ENCODE measurements around the gene NGF.

Gene NGF

DNA sequence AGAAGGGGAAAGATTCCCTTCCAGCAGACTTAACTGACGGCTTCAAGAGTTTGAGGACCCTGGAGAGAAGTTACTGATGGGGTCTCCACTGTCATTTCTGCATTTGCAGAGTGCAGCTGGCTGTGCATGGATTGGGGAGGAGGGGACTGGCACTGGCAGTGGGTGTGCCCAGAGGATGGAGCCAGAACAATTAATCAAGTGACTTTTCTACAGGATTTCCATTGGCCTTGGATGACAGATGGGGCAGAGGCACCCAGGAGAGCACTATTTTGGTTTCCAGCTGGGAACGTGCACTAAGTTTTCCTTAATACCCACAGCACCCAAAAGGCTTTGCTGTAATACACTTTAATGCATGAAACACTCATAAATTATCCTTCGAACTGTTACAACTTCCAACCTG is 1.3 kb downstream of the NGF start:
- DNase-seq (ENCODE audit: low read depth in 2 of 2) = no peak

DNA sequence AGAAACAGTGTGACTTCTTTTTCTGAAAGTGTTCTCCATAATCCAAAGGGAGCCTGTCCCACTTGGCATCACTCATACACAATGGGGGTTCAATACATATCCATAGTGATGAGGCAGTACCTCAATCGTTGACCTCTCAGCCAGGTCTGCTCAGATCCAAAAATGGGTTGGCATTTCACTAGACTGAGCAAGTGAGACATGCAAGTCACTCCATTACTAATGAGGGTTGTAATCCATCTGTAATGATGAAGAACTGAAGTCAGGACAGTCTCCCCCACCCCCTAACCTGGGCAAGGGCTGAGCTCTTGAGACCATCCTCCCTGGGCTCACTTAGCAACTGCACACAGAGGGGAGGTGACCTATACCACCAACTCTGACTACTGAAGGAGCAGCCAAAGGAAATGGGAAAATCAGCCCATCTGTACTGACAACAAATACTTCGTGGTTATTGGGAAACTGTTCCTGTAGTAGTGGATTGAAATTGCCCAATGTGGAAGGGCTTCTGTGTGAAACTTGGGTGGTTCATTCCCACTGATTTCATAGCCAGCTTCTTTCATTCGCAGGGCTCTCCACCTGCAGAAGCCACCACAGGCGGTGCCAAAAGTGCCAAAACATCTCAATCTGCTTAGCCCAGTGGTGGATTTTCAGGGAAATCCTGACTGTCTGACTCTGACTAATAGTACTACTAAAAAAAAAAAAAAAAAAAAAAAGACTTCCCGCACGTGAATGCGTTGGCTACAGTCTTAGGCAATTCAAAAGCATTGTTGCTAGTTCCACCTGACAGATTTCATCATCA is 5.0 kb downstream of the NGF start:
- no peak for DNase-seq (ENCODE audit: low read depth in 2 of 2)

DNA sequence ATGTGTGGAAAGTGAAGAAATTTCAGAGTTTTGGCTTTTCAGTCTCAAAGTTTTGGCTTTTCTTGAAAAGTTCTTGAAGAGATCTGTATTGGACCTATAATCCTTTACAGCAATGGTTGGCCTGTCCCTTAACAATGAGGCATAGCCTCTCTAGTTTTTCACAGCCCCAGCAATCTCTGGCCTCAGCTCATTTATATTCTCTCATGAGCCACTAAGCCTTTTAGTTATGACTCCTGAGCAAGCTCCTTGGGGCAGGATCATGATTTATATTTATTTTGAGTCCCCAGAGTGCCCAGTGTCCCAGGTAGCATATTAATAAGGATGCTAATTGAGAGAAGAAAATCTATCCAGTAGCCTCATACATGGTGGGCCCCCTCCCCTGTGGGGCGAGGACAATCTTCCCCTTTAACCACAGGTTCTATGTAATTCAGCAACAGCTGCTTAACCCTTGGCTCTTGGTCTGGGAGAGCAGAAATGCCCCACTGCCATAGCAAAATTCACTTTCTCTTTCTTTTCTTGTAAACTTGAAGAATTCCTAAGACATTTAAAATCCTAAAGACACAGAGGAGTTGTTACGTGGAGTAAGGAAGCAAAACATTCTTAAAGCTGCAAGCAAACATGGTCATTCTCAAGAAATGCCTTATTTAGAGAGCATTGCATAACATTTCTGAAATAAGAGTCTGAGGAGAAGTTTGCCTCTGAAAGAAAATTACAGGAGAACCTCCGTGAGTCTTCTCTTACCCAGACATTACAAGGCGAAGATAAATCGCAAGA is 6.3 kb downstream of the NGF start:
- no peak for DNase-seq (ENCODE audit: low read depth in 2 of 2)

GRCh38 chr1:115330480-115331013 is 7.5 kb downstream of the NGF start:
- DNase-seq (ENCODE audit: low read depth in 2 of 2) = no peak

DNA sequence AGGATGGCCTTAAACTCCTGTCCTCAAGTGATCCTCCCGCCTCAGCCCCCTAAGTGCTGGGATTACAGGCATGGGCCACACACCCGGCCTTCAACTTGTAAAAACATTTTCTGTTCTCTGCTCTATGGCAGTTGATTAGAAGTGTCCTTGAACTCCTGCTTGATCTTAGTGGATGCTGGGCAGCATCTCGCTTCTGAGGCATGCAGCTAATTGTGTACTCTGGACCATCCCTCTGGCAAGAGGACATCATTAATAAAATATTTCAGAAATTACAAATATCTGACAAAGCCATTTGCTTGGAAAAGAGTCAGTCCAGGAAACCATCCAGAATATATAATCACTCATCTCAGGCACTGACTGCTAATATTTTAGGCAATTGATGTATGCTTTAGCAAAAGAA is 8.1 kb downstream of the NGF start:
- DNase-seq (ENCODE audit: low read depth in 2 of 2) = no peak

- DNase-seq (ENCODE audit: low read depth in 2 of 2) = no peak
Observed at GRCh38 chr1:115327270-115327669, 10.8 kb downstream of the NGF start.

- no peak for DNase-seq (ENCODE audit: low read depth in 2 of 2)
Observed at GRCh38 chr1:115326419-115326818, 11.6 kb downstream of the NGF start.

DNA sequence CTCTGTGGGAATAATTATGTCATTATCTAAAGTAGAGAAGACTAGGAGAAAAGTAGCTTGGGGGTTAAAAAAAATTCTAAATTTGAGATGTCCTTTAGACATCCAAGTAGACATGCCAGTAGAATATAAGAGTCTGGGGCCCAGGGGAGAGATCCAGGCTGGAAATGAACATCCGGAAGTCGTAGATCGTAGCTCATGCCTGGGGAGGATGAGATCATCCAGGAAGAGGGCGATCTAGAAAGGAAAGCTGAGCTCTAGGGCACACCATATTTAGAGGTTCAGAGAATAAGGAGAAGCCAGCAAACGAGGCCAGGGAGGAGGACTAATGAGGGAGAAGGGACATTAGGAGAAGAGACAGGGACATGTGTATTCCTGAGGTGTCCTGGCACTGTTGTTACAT is 12.2 kb downstream of the NGF start:
- DNase-seq (ENCODE audit: low read depth in 2 of 2) = no peak

- no peak for DNase-seq (ENCODE audit: low read depth in 2 of 2)
Observed at GRCh38 chr1:115324649-115325420, 13.2 kb downstream of the NGF start.

GRCh38 chr1:115323366-115324004 is 14.6 kb downstream of the NGF start:
- no peak for DNase-seq (ENCODE audit: low read depth in 2 of 2)

DNA sequence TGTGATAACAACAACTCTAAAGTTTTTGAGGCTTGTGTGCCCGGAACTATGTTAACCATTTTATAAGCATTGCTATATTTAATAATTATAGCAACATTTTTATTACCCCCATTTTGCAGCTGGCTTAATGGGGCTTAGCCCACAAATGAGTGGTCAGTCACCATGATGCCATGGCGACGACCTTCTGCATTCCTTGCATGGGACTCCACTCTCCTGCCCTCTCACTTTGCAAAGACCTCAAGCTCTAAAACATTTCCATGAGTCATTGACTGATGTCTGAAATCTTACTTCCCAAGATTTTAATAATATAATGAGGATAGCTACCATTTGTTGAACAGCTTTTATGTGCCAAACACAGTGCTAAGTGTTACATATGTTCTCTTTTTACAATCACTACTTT is 15.4 kb downstream of the NGF start:
- no peak for DNase-seq (ENCODE audit: low read depth in 2 of 2)

DNA sequence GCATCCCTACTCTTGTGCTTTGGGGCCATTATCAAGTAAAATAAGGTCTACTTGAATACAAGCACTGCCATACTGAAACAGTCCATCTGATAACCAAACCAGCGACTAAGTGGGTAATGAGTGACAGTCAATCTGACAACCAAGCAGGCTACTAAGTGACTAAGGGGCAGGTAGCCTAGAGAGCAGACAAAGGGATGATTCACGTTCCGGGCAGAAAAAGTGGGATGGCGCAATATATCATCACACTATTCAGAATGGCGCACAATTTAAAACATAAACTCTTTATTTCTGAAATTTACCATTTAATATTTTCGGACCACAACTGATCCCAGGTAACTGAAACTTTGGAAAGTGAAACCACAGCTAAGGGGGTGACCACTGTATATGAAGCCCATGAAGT is 17.7 kb downstream of the NGF start:
- no peak for DNase-seq (ENCODE audit: low read depth in 2 of 2)

DNA sequence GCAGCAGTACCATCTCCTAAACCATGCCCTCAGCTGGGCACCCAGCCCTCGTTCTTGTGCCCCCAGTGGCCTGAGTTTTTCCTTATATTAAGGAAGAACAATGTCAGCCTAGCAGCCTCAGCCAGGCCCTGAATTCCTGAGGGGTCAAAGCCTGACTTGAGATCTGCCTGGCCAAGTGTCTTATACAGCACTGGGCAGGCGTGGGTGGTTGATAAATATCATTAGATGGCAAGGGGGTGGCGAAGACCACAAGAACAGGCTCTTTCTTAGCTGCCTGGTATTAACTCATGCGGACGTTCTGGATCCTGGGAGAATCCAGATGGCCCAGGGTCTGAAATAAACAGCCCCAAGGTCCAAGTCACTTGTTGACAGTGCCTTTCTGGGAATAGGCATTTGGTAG is 18.3 kb downstream of the NGF start:
- DNase-seq (ENCODE audit: low read depth in 2 of 2) = no peak

DNA sequence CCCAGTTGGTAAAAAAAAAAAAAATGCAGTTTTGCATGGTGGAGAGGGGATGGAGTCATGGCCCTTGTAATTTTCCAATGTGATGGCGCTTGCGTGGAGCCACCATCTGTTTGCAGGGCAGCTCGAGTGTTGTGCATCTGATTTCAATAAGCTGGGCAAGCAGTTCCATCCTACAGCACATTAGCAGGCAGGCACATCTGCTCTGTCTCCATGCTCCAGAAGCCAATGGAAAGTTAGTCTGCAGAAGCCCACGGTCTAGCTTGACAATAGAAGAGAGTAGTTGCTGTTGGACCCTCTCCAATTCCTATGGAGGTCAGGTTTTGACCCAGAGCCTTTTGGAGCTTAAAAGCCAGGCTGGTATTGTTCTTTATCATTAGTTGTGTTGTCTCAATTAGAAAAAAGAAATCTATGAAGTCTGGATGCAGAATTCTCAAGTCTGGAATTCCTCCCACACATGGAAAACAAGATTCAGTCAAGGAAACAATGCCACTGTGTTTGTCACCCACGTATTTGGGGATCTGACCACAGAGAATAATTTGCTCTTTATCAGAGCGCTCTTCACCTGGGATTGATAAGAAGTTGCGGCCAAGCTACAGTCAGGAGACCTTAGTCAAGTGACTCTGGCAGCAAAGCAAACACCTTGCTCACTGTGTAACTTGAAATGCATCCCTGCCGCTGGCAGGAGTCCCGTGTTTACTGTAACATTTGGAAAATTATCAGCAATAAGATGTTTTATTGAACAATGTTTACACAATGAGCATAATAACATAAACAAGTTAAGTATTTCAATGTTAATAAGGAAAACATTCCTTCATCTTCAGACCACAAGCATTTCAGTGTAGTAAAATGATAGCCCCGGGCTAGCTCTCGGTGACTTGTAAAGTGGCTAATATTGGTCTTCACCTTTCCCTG is 20.7 kb downstream of the NGF start:
- DNase-seq (ENCODE audit: low read depth in 2 of 2) = no peak

GRCh38 chr1:115314765-115315164 is 23.3 kb downstream of the NGF start:
- DNase-seq (ENCODE audit: low read depth in 2 of 2) = no peak

DNA sequence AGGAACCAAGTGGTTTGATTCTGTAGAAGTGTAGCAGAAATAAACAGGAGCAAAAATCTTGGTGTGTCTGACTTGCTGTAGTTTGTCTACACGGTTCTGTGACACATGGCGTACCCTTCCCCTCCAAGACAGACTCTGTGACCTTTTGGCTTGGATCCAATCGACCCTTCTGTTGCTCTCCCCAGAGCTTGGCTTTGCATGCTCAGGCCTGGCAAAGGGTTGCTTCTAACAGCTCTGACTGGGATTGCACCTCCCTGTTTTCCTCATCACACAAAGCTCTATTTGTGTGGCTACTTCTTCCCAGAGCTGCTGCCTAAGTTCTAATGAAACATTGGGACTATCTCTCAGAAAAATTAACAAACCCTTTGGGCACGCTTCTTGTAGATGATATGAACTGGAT is 24.0 kb downstream of the NGF start:
- no peak for DNase-seq (ENCODE audit: low read depth in 2 of 2)

GRCh38 chr1:115313182-115313581 is 24.9 kb downstream of the NGF start:
- no peak for DNase-seq (ENCODE audit: low read depth in 2 of 2)

GRCh38 chr1:115312742-115313141 is 25.3 kb downstream of the NGF start:
- no peak for DNase-seq (ENCODE audit: low read depth in 2 of 2)

DNA sequence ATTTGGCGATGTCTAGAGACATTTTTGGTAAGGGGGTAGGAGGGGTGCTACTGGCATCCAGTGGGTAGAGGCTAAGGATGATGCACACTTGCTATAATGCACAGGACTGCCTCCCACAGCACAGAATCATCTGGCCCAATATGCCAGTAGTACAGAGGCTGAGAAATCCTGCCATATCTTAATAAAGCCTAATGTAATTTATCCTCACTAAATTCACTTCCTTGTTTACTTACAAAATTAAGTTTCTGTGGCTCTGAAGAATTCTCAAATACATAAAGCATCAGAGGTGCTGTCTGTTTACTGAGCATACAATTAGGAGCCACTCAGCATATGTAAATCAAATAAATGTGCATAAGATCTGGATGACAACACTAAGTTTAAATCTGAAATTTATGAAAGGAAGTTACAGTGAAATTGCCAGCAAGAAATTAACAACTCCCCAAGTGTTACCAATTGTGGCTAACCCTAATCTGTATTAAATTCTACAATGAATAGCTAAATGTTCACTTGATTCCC is 26.5 kb downstream of the NGF start:
- DNase-seq (ENCODE audit: low read depth in 2 of 2) = no peak
